AG08396 (cell line): ENCODE data around the gene SPDYE8.
"Not testable (repeated sequence)": the region's sequence is repeated elsewhere in the genome, so short reads cannot be mapped to it uniquely, and the experiment has no call there.

ENCODE experiments used
- DNase-seq: peaks from one replicate; pipeline ENCODE4 v3.0.0; 2012; ENCODE audit warnings: low spot score, mixed read lengths

Gene SPDYE8

GRCh38 chr7:73029666-73030065 lies at the start of gene SPDYE8:
SPDYE8 (minus strand) TSS chr7:73029766; CDS start chr7:73027966, 1,800 bp downstream.
- DNase-seq: not testable (repeated sequence)

- DNase-seq: not testable (repeated sequence)
These were observed 28.2 kb upstream of the SPDYE8 start, which contains the start of gene SPDYE11 for GRCh38 chr7:73057811-73058210. SPDYE11 (minus strand) TSS chr7:73057911; CDS start chr7:73056111, 1,800 bp downstream.

GRCh38 chr7:73006491-73006890 lies 23.1 kb downstream of the SPDYE8 start:
- DNase-seq: not testable (repeated sequence)

- DNase-seq: not testable (repeated sequence)
These were observed 23.7 kb downstream of the SPDYE8 start for GRCh38 chr7:73005693-73006447.

GRCh38 chr7:73005356-73005692 lies 24.2 kb downstream of the SPDYE8 start:
- DNase-seq: not testable (repeated sequence)

GRCh38 chr7:72997887-72998468 lies 31.6 kb downstream of the SPDYE8 start:
- not testable (repeated sequence) for DNase-seq

- DNase-seq: not testable (repeated sequence)
These were observed 32.1 kb downstream of the SPDYE8 start for GRCh38 chr7:72997447-72997846.

- DNase-seq: not testable (repeated sequence)
These were observed 34.1 kb downstream of the SPDYE8 start for GRCh38 chr7:72995484-72995883.

- DNase-seq: not testable (repeated sequence)
These were observed 39.2 kb downstream of the SPDYE8 start for GRCh38 chr7:72990146-72990913.

- not testable (repeated sequence) for DNase-seq
These were observed 47.5 kb downstream of the SPDYE8 start for GRCh38 chr7:72982084-72982483.

GRCh38 chr7:72980382-72980781 lies 49.2 kb downstream of the SPDYE8 start:
- not testable (repeated sequence) for DNase-seq

GRCh38 chr7:72976434-72976833 lies 53.1 kb downstream of the SPDYE8 start:
- not testable (repeated sequence) for DNase-seq

GRCh38 chr7:72975656-72976286 lies 53.8 kb downstream of the SPDYE8 start:
- DNase-seq: not testable (repeated sequence)

GRCh38 chr7:72974781-72975180 lies 54.8 kb downstream of the SPDYE8 start:
- DNase-seq: not testable (repeated sequence)

- DNase-seq: not testable (repeated sequence)
These were observed 58.1 kb downstream of the SPDYE8 start for GRCh38 chr7:72971505-72971904.
